SK-N-SH (cell line): ENCODE data around the gene MAGI2. TPM values are rescaled to one million over a fixed set of nuclear protein-coding genes. Genes with fewer than 3 reads are reported as not detected.

Source experiments
- CTCF ChIA-PET: fragments of 300-600, 350-600 bp; formaldehyde crosslinking; extraction: SDS; loops from one replicate; lab custom pipeline; 2021; lab: Yijun Ruan, JAX
- POLR2A ChIA-PET: fragments of 350-600 bp; sonication (Branson Sonifier 250); formaldehyde crosslinking; extraction: SDS; loops from one replicate; lab custom pipeline; 2020; ENCODE audit warnings: antibody characterized with exemption, inconsistent platforms; lab: Yijun Ruan, JAX
- DNase-seq: peaks from one replicate; pipeline ENCODE4 v3.0.0; 2012
- H2AFZ ChIP-seq: fragments of 200-600 bp; sonication (generic); 2 replicates; pipeline ENCODE4 v1.8.1; 2016; ENCODE audit warnings: antibody characterized with exemption, mild to moderate bottlenecking, low read depth
- H3F3A ChIP-seq: fragments of 200-600 bp; sonication (generic); replicated peaks from 2 replicates; pipeline ENCODE3; 2016; ENCODE audit warnings: antibody characterized with exemption, mild to moderate bottlenecking; ENCODE audit not compliant: insufficient read depth
- H3K27ac ChIP-seq, 2 experiments: fragments of 200-500 bp in 1 of 2; fragments of 200-600 bp in 1 of 2; sonication (Bioruptor generic) in 1 of 2; sonication (generic), shearing (Covaris generic) in 1 of 2; 2 replicates each; pipeline versions ENCODE4 v1.5.1 to v1.6.1; 2014 to 2016; ENCODE audit warnings: low read depth in 2 of 2, inconsistent platforms in 1 of 2, low read length in 1 of 2, mild to moderate bottlenecking in 1 of 2, mixed read lengths in 1 of 2
- H3K27me3 ChIP-seq: fragments of 200-600 bp; sonication (generic), shearing (Covaris generic); 2 replicates; pipeline ENCODE4 v1.6.1; 2016; ENCODE audit warnings: mixed run types; ENCODE audit not compliant: insufficient read depth
- H3K36me3 ChIP-seq, 2 experiments: fragments of 200-500 bp in 1 of 2; fragments of 200-600 bp in 1 of 2; sonication (Bioruptor generic) in 1 of 2; sonication (generic) in 1 of 2; replicated peaks in 1 of 2; 2 replicates each; pipeline versions ENCODE3 to v1.5.1; 2014 to 2016; ENCODE audit warnings: low read length in 1 of 2, mild to moderate bottlenecking in 1 of 2; ENCODE audit not compliant: insufficient read depth in 2 of 2, control insufficient read depth in 1 of 2
- H3K4me1 ChIP-seq, 2 experiments: fragments of 200-500 bp in 1 of 2; fragments of 200-600 bp in 1 of 2; sonication (Bioruptor generic) in 1 of 2; sonication (generic), shearing (Covaris generic) in 1 of 2; 2 replicates each; pipeline versions ENCODE4 v1.5.1 to v1.6.1; 2014 to 2016; ENCODE audit warnings: low read depth in 1 of 2, low read length in 1 of 2, mixed run types in 1 of 2; ENCODE audit not compliant: insufficient read depth in 2 of 2, control insufficient read depth in 1 of 2
- H3K4me2 ChIP-seq: fragments of 200-600 bp; sonication (generic), shearing (Covaris generic); 2 replicates; pipeline ENCODE4 v1.6.1; 2017; ENCODE audit warnings: mixed run types
- H3K4me3 ChIP-seq, 2 experiments: fragments of 200-500 bp in 1 of 2; fragments of 200-600 bp in 1 of 2; sonication (Bioruptor generic) in 1 of 2; sonication (generic), shearing (Covaris generic) in 1 of 2; 2 replicates each; pipeline versions ENCODE4 v1.5.1 to v1.8.1; 2014 to 2016; ENCODE audit warnings: low read depth in 2 of 2, inconsistent platforms in 1 of 2, low read length in 1 of 2, mild to moderate bottlenecking in 1 of 2, mixed read lengths in 1 of 2, moderate library complexity in 1 of 2
- H3K79me2 ChIP-seq: fragments of 200-600 bp; sonication (generic); 2 replicates; pipeline ENCODE4 v1.8.1; 2017; ENCODE audit warnings: mild to moderate bottlenecking; ENCODE audit not compliant: insufficient read depth
- H3K9ac ChIP-seq: fragments of 200-600 bp; sonication (generic); 2 replicates; pipeline ENCODE4 v1.6.1; 2017; ENCODE audit warnings: mixed run types
- H3K9me2 ChIP-seq: fragments of 200-600 bp; sonication (generic); 2 replicates; pipeline ENCODE4 v1.6.1; 2017; ENCODE audit warnings: mixed run types
- H3K9me3 ChIP-seq: fragments of 200-600 bp; sonication (generic); 2 replicates; pipeline ENCODE4 v1.6.1; 2017; ENCODE audit warnings: mixed run types, mild to moderate bottlenecking, moderate library complexity
- H4K20me1 ChIP-seq: fragments of 200-600 bp; sonication (generic); 2 replicates; pipeline ENCODE4 v1.6.1; 2017; ENCODE audit warnings: mild to moderate bottlenecking, mixed run types; ENCODE audit not compliant: insufficient read depth
- GABPA ChIP-seq: IDR thresholded peaks from 2 replicates; pipeline ENCODE4 v1.4.0; 2012; ENCODE audit warnings: low read depth, mild to moderate bottlenecking
- MXI1 ChIP-seq: IDR thresholded peaks from 2 replicates; pipeline ENCODE4 v1.6.1; 2012; ENCODE audit warnings: mild to moderate bottlenecking, low read depth, low read length, improper control_type of control experiment
- PBX3 ChIP-seq: IDR thresholded peaks from 2 replicates; pipeline ENCODE4; 2012
- ZBTB33 ChIP-seq: IDR thresholded peaks from 2 replicates; pipeline ENCODE4 v1.4.0; 2012; ENCODE audit warnings: low read depth, borderline replicate concordance
- WGBS: methylation state at CpG from one replicate; pipeline ENCODE4 v1.1.6; 2017; ENCODE audit warnings: low lambda C conversion rate; 5-methylcytosine and 5-hydroxymethylcytosine counted together
- polyA plus RNA-seq, 3 experiments: library from polyadenylated mRNA; depleted of rRNA; stranded (reverse); fragments of >200 nt; gene quantifications; 2 replicates each; pipeline ENCODE4 v1.2.3, GENCODE V29; 2012
- TF ChIP-seq, protein P1 (sequence below): IDR thresholded peaks from 2 replicates; pipeline ENCODE4 v1.6.1; 2012; ENCODE audit warnings: mild to moderate bottlenecking, low read depth, low read length, moderate library complexity
- TF ChIP-seq, protein P2 (sequence below): fragments of 150-350 bp; IDR thresholded peaks from 2 replicates; pipeline ENCODE4 v1.6.1; 2016; ENCODE audit warnings: mild to moderate bottlenecking, low read depth, low read length

Gene MAGI2
- polyA plus RNA-seq, 1 of the 3 experiments (the other 2 are of a cell fraction), result 1.1 TPM

DNA sequence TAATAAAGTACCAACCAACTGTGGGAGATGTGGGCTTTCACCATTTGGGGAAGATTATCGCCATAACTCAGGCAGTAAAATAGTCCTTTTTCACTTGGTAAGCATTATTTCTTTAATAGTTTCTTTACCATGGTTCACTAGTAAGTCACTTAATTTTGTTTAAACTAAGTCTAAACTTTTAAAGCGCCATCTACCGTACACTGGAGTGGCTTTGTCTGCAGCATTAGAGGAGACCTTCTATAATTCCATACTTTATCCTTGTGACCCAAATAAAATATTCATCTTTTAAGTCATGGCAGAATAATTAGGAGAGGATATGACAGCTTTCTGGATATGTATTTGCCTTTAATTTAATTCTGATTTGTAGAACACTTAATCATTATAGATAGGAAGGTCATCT, 468.0 kb downstream of the MAGI2 start:
- Histone ChIP-seq H2AFZ (no peak overlapping the region), H4K20me1 (no peaks in the 10 kb centered on the region), H3K4me1 (no peaks in the 10 kb centered on the region), H3K27ac (no peak overlapping the region), H3K9ac (no peak overlapping the region), H3K36me3 (no peaks in the 10 kb centered on the region), H3F3A (no peaks in the 10 kb centered on the region), H3K9me2 (no peaks in the 10 kb centered on the region)
- DNase-seq, result no peak
- WGBS, result 79% methylated on average over 3 of the region's 3 CpGs
- CTCF ChIA-PET, result interaction anchor here (1.4 kb wide), 1 partner anchor 10 kb away, joined by 3 read pairs; no protein-coding TSS in a partner anchor
- TF ChIP-seq MXI1 (no peak), GABPA (no peak), PBX3 (no peak)
- TF ChIP-seq, all 33 proteins: peak for 0
- no peak overlapping the region for H3K4me3 ChIP-seq
- no peaks in the 10 kb centered on the region for H3K79me2 ChIP-seq
- POLR2A ChIA-PET, result no interaction called here
- no peaks in the 10 kb centered on the region for H3K9me3 ChIP-seq
- H3K27me3 ChIP-seq, result no peaks in the 10 kb centered on the region
- H3K4me2 ChIP-seq, result no peak overlapping the region

DNA sequence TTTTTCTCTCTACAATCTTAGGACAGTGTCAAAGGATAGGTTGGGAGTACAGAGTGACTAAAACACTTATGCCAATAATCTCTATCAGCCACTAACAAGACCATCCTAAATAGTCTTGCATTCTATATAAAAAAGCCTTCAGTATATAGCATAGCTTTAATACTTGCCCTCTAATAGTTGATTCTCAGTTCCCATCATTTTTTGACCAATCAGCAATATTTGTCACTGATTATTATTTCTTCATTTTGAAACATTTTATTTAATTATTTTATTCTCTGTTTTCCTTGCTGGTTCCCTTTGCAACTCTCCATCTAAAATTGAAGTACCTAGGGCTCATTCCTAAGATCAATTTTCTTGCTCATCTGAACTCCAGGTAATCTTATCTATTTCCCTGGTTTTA, 470.0 kb downstream of the MAGI2 start:
- no peaks in the 10 kb centered on the region for H3K79me2 ChIP-seq
- H3K4me3 ChIP-seq, result no peak overlapping the region
- H3K27me3 ChIP-seq, result no peaks in the 10 kb centered on the region
- no peaks in the 10 kb centered on the region for H4K20me1 ChIP-seq
- H3K36me3 ChIP-seq, result no peaks in the 10 kb centered on the region
- H3K9me2 ChIP-seq, result no peaks in the 10 kb centered on the region
- H3K4me1 ChIP-seq, result no peaks in the 10 kb centered on the region
- H3K4me2 ChIP-seq, result no peak overlapping the region
- no peak overlapping the region for H2AFZ ChIP-seq
- no peak overlapping the region for H3K9ac ChIP-seq
- no peak for DNase-seq
- no peaks in the 10 kb centered on the region for H3K9me3 ChIP-seq
- no peaks in the 10 kb centered on the region for H3F3A ChIP-seq
- ChIA-PET POLR2A (no interaction called here), CTCF (no interaction called here)
- TF ChIP-seq, protein P1, sequence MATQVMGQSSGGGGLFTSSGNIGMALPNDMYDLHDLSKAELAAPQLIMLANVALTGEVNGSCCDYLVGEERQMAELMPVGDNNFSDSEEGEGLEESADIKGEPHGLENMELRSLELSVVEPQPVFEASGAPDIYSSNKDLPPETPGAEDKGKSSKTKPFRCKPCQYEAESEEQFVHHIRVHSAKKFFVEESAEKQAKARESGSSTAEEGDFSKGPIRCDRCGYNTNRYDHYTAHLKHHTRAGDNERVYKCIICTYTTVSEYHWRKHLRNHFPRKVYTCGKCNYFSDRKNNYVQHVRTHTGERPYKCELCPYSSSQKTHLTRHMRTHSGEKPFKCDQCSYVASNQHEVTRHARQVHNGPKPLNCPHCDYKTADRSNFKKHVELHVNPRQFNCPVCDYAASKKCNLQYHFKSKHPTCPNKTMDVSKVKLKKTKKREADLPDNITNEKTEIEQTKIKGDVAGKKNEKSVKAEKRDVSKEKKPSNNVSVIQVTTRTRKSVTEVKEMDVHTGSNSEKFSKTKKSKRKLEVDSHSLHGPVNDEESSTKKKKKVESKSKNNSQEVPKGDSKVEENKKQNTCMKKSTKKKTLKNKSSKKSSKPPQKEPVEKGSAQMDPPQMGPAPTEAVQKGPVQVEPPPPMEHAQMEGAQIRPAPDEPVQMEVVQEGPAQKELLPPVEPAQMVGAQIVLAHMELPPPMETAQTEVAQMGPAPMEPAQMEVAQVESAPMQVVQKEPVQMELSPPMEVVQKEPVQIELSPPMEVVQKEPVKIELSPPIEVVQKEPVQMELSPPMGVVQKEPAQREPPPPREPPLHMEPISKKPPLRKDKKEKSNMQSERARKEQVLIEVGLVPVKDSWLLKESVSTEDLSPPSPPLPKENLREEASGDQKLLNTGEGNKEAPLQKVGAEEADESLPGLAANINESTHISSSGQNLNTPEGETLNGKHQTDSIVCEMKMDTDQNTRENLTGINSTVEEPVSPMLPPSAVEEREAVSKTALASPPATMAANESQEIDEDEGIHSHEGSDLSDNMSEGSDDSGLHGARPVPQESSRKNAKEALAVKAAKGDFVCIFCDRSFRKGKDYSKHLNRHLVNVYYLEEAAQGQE, result no peak
- TF ChIP-seq MXI1 (no peak), ZBTB33 (no peak)
- TF ChIP-seq, protein P2, sequence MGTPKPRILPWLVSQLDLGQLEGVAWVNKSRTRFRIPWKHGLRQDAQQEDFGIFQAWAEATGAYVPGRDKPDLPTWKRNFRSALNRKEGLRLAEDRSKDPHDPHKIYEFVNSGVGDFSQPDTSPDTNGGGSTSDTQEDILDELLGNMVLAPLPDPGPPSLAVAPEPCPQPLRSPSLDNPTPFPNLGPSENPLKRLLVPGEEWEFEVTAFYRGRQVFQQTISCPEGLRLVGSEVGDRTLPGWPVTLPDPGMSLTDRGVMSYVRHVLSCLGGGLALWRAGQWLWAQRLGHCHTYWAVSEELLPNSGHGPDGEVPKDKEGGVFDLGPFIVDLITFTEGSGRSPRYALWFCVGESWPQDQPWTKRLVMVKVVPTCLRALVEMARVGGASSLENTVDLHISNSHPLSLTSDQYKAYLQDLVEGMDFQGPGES, result no peak
- no peak overlapping the region for H3K27ac ChIP-seq
